LNCAP (cell line): Measurements from ENCODE around the gene USP15.

Experiments
- CTCF ChIP-seq: fragments of 450-650 bp; IDR thresholded peaks from 2 replicates; pipeline ENCODE4 v1.5.1; 2017; ENCODE audit warnings: mild to moderate bottlenecking

The USP15 gene

GRCh38 chr12:62297321-62297720 lies 37.1 kb downstream of the USP15 start:
- no peak for TF ChIP-seq CTCF

GRCh38 chr12:62299617-62300016 lies 39.4 kb downstream of the USP15 start:
- TF ChIP-seq CTCF = no peak

DNA sequence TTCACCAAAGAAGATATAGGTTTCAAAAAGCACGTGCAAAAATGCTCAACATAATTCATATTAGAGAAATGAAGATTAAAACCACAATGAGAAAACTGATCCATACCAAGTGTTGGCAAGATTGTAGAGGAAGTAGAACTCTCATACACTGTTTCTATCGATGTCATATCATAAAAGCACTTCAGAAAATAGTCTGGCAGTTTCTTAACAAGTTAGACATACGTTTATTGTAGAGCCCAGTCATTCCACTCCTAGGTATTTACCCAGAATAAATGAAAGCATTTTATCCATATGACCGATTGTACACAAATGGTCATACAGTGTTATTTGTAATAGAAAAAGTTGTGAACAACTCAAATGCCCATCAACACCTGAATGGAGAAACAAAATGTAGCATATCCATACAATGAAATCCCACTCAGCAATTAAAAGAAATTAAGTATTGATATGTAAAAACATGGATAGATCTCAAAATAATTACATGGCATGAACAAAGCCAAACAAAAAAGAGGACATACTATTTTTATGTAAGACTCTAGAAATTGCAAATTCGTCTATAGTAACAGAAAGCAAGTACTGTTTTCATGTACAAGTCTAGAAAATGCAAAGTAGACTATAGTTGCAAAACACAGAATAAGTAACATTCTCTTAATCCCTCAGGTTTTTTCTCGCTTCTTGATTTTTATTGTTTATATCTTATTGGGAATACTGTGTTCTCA lies 41.0 kb downstream of the USP15 start:
- no peak for TF ChIP-seq CTCF

DNA sequence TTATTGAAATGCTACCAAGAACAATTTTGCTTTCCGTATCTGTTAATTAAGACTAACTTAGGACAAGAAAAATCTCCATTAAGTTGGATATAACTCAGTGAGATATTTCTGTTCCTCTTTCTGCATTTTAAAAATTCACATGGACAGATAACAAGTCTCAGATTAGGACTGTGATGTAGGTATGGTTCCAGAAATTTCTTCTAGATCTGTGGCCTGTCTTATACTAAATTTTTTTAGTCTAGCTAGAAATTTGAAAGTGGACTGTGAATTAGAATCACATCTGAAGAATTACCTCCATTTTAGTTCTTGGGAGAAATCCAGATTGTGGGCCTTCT lies 41.6 kb downstream of the USP15 start:
- TF ChIP-seq CTCF = no peak

GRCh38 chr12:62304560-62304959 lies 44.4 kb downstream of the USP15 start:
- TF ChIP-seq CTCF = no peak

GRCh38 chr12:62305778-62306177 lies 45.6 kb downstream of the USP15 start:
- TF ChIP-seq CTCF = no peak

- no peak for TF ChIP-seq CTCF
Measured at GRCh38 chr12:62306569-62307530, 46.6 kb downstream of the USP15 start.
